HL-60 (cell line): ENCODE measurements around the gene BPIFB4.

Experiments used
- GABPA ChIP-seq: IDR thresholded peaks from 2 replicates; pipeline ENCODE4 v1.6.1; 2012; ENCODE audit warnings: low read depth
- POLR2AphosphoS5 ChIP-seq: IDR thresholded peaks from 2 replicates; pipeline ENCODE4 v1.6.1; 2012; ENCODE audit warnings: low read depth
- SPI1 ChIP-seq: IDR thresholded peaks from 2 replicates; pipeline ENCODE4 v1.6.1; 2012; ENCODE audit warnings: low read depth, mild to moderate bottlenecking, borderline replicate concordance
- TF ChIP-seq, protein P1 (sequence below): IDR thresholded peaks from one replicate; pipeline ENCODE4 v1.5.1; 2011; ENCODE audit warnings: low read length, control low read depth, inconsistent platforms; ENCODE audit not compliant: insufficient read depth
- TF ChIP-seq, protein P2 (sequence below): IDR thresholded peaks from 2 replicates; pipeline ENCODE4 v1.6.1; 2012; ENCODE audit warnings: low read depth; ENCODE audit not compliant: insufficient replicate concordance

GRCh38 chr20:33137195-33137594 is 57.8 kb downstream of the BPIFB4 start:
- TF ChIP-seq, protein P1, sequence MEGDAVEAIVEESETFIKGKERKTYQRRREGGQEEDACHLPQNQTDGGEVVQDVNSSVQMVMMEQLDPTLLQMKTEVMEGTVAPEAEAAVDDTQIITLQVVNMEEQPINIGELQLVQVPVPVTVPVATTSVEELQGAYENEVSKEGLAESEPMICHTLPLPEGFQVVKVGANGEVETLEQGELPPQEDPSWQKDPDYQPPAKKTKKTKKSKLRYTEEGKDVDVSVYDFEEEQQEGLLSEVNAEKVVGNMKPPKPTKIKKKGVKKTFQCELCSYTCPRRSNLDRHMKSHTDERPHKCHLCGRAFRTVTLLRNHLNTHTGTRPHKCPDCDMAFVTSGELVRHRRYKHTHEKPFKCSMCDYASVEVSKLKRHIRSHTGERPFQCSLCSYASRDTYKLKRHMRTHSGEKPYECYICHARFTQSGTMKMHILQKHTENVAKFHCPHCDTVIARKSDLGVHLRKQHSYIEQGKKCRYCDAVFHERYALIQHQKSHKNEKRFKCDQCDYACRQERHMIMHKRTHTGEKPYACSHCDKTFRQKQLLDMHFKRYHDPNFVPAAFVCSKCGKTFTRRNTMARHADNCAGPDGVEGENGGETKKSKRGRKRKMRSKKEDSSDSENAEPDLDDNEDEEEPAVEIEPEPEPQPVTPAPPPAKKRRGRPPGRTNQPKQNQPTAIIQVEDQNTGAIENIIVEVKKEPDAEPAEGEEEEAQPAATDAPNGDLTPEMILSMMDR: no peak
- no peak for TF ChIP-seq POLR2AphosphoS5
- no peak for TF ChIP-seq GABPA
- TF ChIP-seq, protein P2, sequence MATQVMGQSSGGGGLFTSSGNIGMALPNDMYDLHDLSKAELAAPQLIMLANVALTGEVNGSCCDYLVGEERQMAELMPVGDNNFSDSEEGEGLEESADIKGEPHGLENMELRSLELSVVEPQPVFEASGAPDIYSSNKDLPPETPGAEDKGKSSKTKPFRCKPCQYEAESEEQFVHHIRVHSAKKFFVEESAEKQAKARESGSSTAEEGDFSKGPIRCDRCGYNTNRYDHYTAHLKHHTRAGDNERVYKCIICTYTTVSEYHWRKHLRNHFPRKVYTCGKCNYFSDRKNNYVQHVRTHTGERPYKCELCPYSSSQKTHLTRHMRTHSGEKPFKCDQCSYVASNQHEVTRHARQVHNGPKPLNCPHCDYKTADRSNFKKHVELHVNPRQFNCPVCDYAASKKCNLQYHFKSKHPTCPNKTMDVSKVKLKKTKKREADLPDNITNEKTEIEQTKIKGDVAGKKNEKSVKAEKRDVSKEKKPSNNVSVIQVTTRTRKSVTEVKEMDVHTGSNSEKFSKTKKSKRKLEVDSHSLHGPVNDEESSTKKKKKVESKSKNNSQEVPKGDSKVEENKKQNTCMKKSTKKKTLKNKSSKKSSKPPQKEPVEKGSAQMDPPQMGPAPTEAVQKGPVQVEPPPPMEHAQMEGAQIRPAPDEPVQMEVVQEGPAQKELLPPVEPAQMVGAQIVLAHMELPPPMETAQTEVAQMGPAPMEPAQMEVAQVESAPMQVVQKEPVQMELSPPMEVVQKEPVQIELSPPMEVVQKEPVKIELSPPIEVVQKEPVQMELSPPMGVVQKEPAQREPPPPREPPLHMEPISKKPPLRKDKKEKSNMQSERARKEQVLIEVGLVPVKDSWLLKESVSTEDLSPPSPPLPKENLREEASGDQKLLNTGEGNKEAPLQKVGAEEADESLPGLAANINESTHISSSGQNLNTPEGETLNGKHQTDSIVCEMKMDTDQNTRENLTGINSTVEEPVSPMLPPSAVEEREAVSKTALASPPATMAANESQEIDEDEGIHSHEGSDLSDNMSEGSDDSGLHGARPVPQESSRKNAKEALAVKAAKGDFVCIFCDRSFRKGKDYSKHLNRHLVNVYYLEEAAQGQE: no peak
- no peak for TF ChIP-seq SPI1
